Stimulated activated effector memory CD8-positive, alpha-beta T cell treated with anti-CD3 and anti-CD28 coated beads, Interleukin-12 subunit alpha, Interleukin-12 subunit beta, amount 100 ng/mL, for 72 hours (primary cell): Measurements from ENCODE around the gene GVQW3.

Source experiments
- ATAC-seq: fragments of 150-1000 bp; cut with Tn5 transposase; 2 replicates; pipeline ENCODE4 v1.10.0; 2021
- DNase-seq, 2 donors: peaks; one replicate each; pipeline ENCODE4 v3.0.0; 2021 to 2022; ENCODE audit warnings: low spot score in 2 of 2
- H3K27ac Mint-ChIP-seq: one replicate; pipeline ENCODE4 v1.8.0; 2022; ENCODE audit warnings: mild to moderate bottlenecking, mixed read lengths
- H3K36me3 Mint-ChIP-seq: one replicate; pipeline ENCODE4 v1.8.0; 2022; ENCODE audit warnings: mild to moderate bottlenecking, mixed read lengths
- H3K4me1 Mint-ChIP-seq: one replicate; pipeline ENCODE4 v1.8.0; 2022; ENCODE audit warnings: mixed read lengths
- H3K4me3 Mint-ChIP-seq: one replicate; pipeline ENCODE4 v1.8.0; 2022; ENCODE audit warnings: mild to moderate bottlenecking, mixed read lengths
- H3K9me3 Mint-ChIP-seq: one replicate; pipeline ENCODE4 v1.8.0; 2022; ENCODE audit warnings: mixed read lengths

Gene GVQW3

DNA sequence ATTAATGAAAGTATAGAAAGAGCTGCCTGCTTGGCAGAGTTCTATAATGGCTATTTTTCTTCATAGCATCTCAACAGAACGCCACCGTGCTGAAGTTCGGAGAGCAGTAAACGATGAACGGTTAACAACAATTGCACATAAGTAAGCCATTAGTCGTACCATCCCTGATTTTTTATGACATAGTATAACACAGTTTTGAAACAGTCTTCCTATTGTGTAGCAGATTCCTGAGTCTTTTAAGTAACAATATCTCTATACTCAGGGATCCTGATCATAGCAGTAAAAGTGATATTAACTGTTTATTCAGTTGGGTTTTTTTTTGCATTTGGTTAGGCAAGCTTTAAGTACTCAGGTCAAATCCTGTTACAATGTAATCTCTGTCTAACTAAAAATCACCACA is 72.1 kb downstream of the GVQW3 start:
- Mint-ChIP-seq H3K4me1 (no peaks in the 10 kb centered on the region), H3K27ac (no peak overlapping the region), H3K4me3 (no peak overlapping the region), H3K36me3 (peaks cover 79% of the 10 kb centered on the region), H3K9me3 (no peaks in the 10 kb centered on the region)
- DNase-seq: no peak
- no peak for ATAC-seq

DNA sequence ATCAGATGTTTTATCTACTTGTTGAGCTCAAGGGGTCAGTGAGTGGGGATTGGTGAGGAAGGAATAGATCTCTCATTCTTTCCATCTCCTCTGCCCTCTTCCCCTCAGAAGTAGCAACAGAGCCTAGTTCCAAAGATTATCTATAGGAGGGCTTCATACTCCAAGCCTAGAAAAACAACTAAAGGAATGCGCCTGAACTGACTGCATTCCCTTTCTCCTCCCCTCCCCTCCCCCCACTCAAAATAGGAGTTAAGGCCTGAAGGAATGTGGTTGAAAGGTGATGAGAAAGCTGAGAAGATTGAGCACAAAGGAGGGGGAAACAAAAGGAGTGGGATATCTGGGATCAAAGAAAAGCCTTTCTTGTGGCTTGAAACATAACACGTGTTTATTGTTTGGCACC is 74.2 kb downstream of the GVQW3 start:
- Mint-ChIP-seq H3K27ac (peak overlapping the region; percentile 18), H3K36me3 (peaks cover 79% of the 10 kb centered on the region), H3K4me3 (no peak overlapping the region), H3K9me3 (no peaks in the 10 kb centered on the region), H3K4me1 (no peaks in the 10 kb centered on the region)
- DNase-seq: no peak
- ATAC-seq: no peak

DNA sequence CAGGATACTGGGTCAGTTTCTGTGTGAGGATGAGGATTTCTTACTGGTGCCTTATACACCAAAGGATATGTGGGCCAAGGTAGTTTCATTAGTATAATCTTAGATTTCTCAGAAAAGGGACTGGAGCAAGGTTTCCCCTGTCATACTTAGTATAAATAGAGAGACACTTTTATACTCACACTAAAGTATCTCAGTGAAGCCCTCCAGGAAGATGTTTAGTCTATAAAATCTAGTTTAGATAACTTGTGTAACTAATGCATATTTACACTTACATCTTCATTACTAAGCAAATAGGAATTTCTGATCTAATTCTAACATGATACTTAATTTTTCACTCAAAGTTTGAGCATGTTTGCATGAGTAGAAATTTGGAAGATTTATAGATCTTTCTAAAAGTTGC is 74.8 kb downstream of the GVQW3 start:
- H3K4me3 Mint-ChIP-seq: no peak overlapping the region
- H3K9me3 Mint-ChIP-seq: no peaks in the 10 kb centered on the region
- no peak for ATAC-seq
- no peak overlapping the region for H3K27ac Mint-ChIP-seq
- no peak for DNase-seq
- H3K36me3 Mint-ChIP-seq: peaks cover 79% of the 10 kb centered on the region
- H3K4me1 Mint-ChIP-seq: no peaks in the 10 kb centered on the region

DNA sequence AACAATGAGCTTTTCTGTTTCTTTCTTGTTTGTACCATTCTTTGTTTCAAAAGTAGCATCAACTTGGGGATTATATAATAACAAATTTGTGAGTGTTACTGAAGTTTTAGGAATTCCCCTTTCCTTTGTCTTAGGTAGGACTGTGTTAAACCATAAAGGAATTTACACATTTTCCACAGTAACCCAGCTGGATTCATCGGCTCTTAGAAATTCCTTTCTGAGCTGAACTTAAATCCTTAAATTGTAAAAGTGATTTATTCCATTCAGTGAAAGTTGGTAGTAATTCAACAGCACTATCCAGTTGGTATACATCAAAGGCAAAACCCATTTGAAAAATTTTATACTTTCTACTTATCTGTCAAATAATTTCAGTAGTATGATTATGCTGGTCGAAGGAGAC is 75.4 kb downstream of the GVQW3 start:
- Mint-ChIP-seq H3K4me3 (no peak overlapping the region), H3K9me3 (no peaks in the 10 kb centered on the region), H3K4me1 (no peaks in the 10 kb centered on the region), H3K36me3 (peaks cover 79% of the 10 kb centered on the region), H3K27ac (no peak overlapping the region)
- no peak for DNase-seq
- ATAC-seq: no peak
